Suppressor macrophage treated with lipopolysaccharide for 1 hour (primary cell): Measurements from ENCODE around the gene KDM4C.
"Not testable (repeated sequence)": the region's sequence is repeated elsewhere in the genome, so short reads cannot be mapped to it uniquely, and the experiment has no call there.

Experiments
- DNase-seq, 3 donors: peaks; one replicate each; pipeline ENCODE4 v3.0.0-alpha.2; 2020 to 2022

Gene KDM4C

GRCh38 chr9:6764523-6764922 is 6.8 kb downstream of the KDM4C start:
- no peak for DNase-seq

GRCh38 chr9:6764950-6765349 is 7.2 kb downstream of the KDM4C start:
- DNase-seq: no peak

- DNase-seq: no peak
Observed at GRCh38 chr9:6765396-6765795, 7.6 kb downstream of the KDM4C start.

GRCh38 chr9:6766606-6767005 is 8.8 kb downstream of the KDM4C start:
- DNase-seq: no peak

- not testable (repeated sequence) for DNase-seq
Observed at GRCh38 chr9:6768587-6768986, 10.8 kb downstream of the KDM4C start.

GRCh38 chr9:6771722-6772121 is 13.9 kb downstream of the KDM4C start:
- no peak for DNase-seq

GRCh38 chr9:6777213-6777902 is 19.6 kb downstream of the KDM4C start:
- DNase-seq: no peak

GRCh38 chr9:6779417-6780241 is 21.9 kb downstream of the KDM4C start:
- DNase-seq: no peak

- DNase-seq: no peak
Observed at GRCh38 chr9:6780690-6781089, 22.9 kb downstream of the KDM4C start.

GRCh38 chr9:6781476-6781875 is 23.7 kb downstream of the KDM4C start:
- no peak for DNase-seq

GRCh38 chr9:6782345-6782744 is 24.6 kb downstream of the KDM4C start:
- DNase-seq: no peak

- no peak for DNase-seq
Observed at GRCh38 chr9:6782981-6783380, 25.2 kb downstream of the KDM4C start.

GRCh38 chr9:6783753-6784152 is 26.0 kb downstream of the KDM4C start:
- no peak for DNase-seq

GRCh38 chr9:6785682-6786081 is 27.9 kb downstream of the KDM4C start:
- DNase-seq: no peak

- no peak for DNase-seq
Observed at GRCh38 chr9:6787793-6788161, 30.0 kb downstream of the KDM4C start.

- DNase-seq: no peak
Observed at GRCh38 chr9:6788162-6789016, 30.6 kb downstream of the KDM4C start.

GRCh38 chr9:6789017-6789338 is 31.2 kb downstream of the KDM4C start:
- not testable (repeated sequence) for DNase-seq

GRCh38 chr9:6790866-6791265 is 33.1 kb downstream of the KDM4C start:
- DNase-seq: no peak

GRCh38 chr9:6793203-6793602 is 35.4 kb downstream of the KDM4C start:
- no peak for DNase-seq

GRCh38 chr9:6794936-6795335 is 37.2 kb downstream of the KDM4C start:
- no peak for DNase-seq

- no peak for DNase-seq
Observed at GRCh38 chr9:6802926-6803325, 45.2 kb downstream of the KDM4C start.

- no peak for DNase-seq
Observed at GRCh38 chr9:6805532-6805931, 47.8 kb downstream of the KDM4C start.

GRCh38 chr9:6806318-6806717 is 48.5 kb downstream of the KDM4C start:
- DNase-seq: not testable (repeated sequence)

- DNase-seq: not testable (repeated sequence)
Observed at GRCh38 chr9:6807669-6808068, 49.9 kb downstream of the KDM4C start.
